Esophagus muscularis mucosa (tissue), 4 donors: ENCODE data around the gene CLIC2.
"Not testable (repeated sequence)": the region's sequence is repeated elsewhere in the genome, so short reads cannot be mapped to it uniquely, and the experiment has no call there.

Source experiments
- CTCF ChIP-seq, 3 experiments: fragments of 200-600 bp in 2 of 3; fragments of 450-650 bp in 1 of 3; sonication (generic) in 2 of 3; IDR thresholded peaks; one replicate each; pipeline ENCODE4 v1.5.1; 2017 to 2019; ENCODE audit warnings: antibody characterized with exemption in 3 of 3, mild to moderate bottlenecking in 2 of 3, moderate library complexity in 1 of 3
- EP300 ChIP-seq: sonication (generic); formaldehyde crosslinking; IDR thresholded peaks from one replicate; pipeline ENCODE4 v1.6.1; 2017; ENCODE audit warnings: antibody characterized with exemption
- POLR2A ChIP-seq: fragments of 450-650 bp; IDR thresholded peaks from one replicate; pipeline ENCODE4 v1.6.1; 2017; ENCODE audit warnings: antibody characterized with exemption, moderate library complexity, mild to moderate bottlenecking, low read depth
- POLR2AphosphoS5 ChIP-seq, 2 donors: sonication (generic); formaldehyde crosslinking; IDR thresholded peaks; one replicate each; pipeline ENCODE4 v1.6.1; 2017; ENCODE audit warnings: antibody characterized with exemption in 2 of 2

GRCh38 chrX:155363712-155364111, 29.3 kb upstream of the CLIC2 start:
- not testable (repeated sequence) for TF ChIP-seq POLR2A; CTCF (IDR thresholded peaks at IDR 0.05); POLR2AphosphoS5 (IDR thresholded peaks at IDR 0.05); EP300
